WTC11 (cell line): ENCODE data around the gene PTPRN2. TPM values are rescaled to one million over a fixed set of nuclear protein-coding genes. Genes with fewer than 3 reads are reported as not detected.
"Not testable (repeated sequence)": the region's sequence is repeated elsewhere in the genome, so short reads cannot be mapped to it uniquely, and the experiment has no call there.

Experiments
- ATAC-seq: fragments of 200-7000 bp; cut with Tn5 transposase; 2 replicates; pipeline ENCODE4 v1.10.0; 2021; ENCODE audit warnings: mild to moderate bottlenecking, moderate library complexity
- CTCF ChIA-PET: fragments of 300-600 bp; sonication (Branson Sonifier 250); formaldehyde crosslinking; loops from one replicate; lab custom pipeline; 2021; ENCODE audit warnings: antibody characterized with exemption; lab: Charles Lee
- POLR2A ChIA-PET: fragments of 350-600 bp; sonication (Branson Sonifier 250); formaldehyde crosslinking; loops from one replicate; lab custom pipeline; 2021; ENCODE audit warnings: antibody characterized with exemption; lab: Charles Lee
- DNase-seq: peaks from one replicate; pipeline ENCODE4 v3.0.0; 2021; ENCODE audit warnings: low spot score
- H3K27ac Mint-ChIP-seq: 2 replicates; pipeline ENCODE4 v1.8.0; 2021; ENCODE audit warnings: mixed read lengths
- H3K27me3 Mint-ChIP-seq: 2 replicates; pipeline ENCODE4 v1.8.0; 2021; ENCODE audit warnings: low read depth, mild to moderate bottlenecking, moderate library complexity, mixed read lengths
- H3K36me3 Mint-ChIP-seq: 2 replicates; pipeline ENCODE4 v1.8.0; 2021; ENCODE audit warnings: mixed read lengths
- H3K4me1 Mint-ChIP-seq: 2 replicates; pipeline ENCODE4 v1.8.0; 2022; ENCODE audit warnings: mixed read lengths
- H3K4me3 Mint-ChIP-seq: 2 replicates; pipeline ENCODE4 v1.8.0; 2021; ENCODE audit warnings: mild to moderate bottlenecking, moderate library complexity, mixed read lengths
- H3K9me3 Mint-ChIP-seq: 2 replicates; pipeline ENCODE4 v1.8.0; 2021; ENCODE audit warnings: mixed read lengths
- E2F5 ChIP-seq: sonication (generic); formaldehyde crosslinking; IDR thresholded peaks from 2 replicates; pipeline ENCODE4 v1.8.1; 2022; ENCODE audit warnings: mild to moderate bottlenecking, moderate library complexity, missing genetic modification reagents
- FOXK1 ChIP-seq: sonication (generic); formaldehyde crosslinking; IDR thresholded peaks from 2 replicates; pipeline ENCODE4 v1.8.0; 2022; ENCODE audit warnings: mild to moderate bottlenecking, moderate library complexity, missing genetic modification reagents
- GRHL2 ChIP-seq: fragments of 250-450 bp; sonication (Bioruptor Pico); IDR thresholded peaks from 2 replicates; pipeline ENCODE4 v1.8.0; 2022; ENCODE audit warnings: mild to moderate bottlenecking, moderate library complexity; ENCODE audit not compliant: insufficient replicate concordance, severe bottlenecking
- KAT7 ChIP-seq: sonication (generic); formaldehyde crosslinking; IDR thresholded peaks from 2 replicates; pipeline ENCODE4 v1.8.1; 2023; ENCODE audit warnings: missing genetic modification reagents, mild to moderate bottlenecking, borderline replicate concordance
- MYBL2 ChIP-seq: sonication (generic); formaldehyde crosslinking; IDR thresholded peaks from 2 replicates; pipeline ENCODE4 v1.8.1; 2023; ENCODE audit warnings: mild to moderate bottlenecking, moderate library complexity, missing genetic modification reagents
- NR3C1 ChIP-seq: sonication (generic); formaldehyde crosslinking; conservative IDR thresholded peaks from 2 replicates; pipeline ENCODE4 v1.8.1; 2023; ENCODE audit warnings: low read depth, mild to moderate bottlenecking, missing genetic modification reagents
- SMAD3 ChIP-seq: sonication (generic); formaldehyde crosslinking; IDR thresholded peaks from 2 replicates; pipeline ENCODE4 v1.8.0; 2022; ENCODE audit warnings: missing genetic modification reagents, mild to moderate bottlenecking, borderline replicate concordance
- SMAD4 ChIP-seq: sonication (generic); formaldehyde crosslinking; IDR thresholded peaks from 2 replicates; pipeline ENCODE4 v1.8.0; 2022; ENCODE audit warnings: mild to moderate bottlenecking, missing genetic modification reagents
- TCF7 ChIP-seq: sonication (generic); formaldehyde crosslinking; IDR thresholded peaks from 2 replicates; pipeline ENCODE4 v1.8.0; 2022; ENCODE audit warnings: mild to moderate bottlenecking, low read depth, missing genetic modification reagents, moderate library complexity
- ZNF138 ChIP-seq: sonication (generic); formaldehyde crosslinking; conservative IDR thresholded peaks from 2 replicates; pipeline ENCODE4 v1.8.1; 2022; ENCODE audit warnings: mild to moderate bottlenecking, moderate library complexity, missing genetic modification reagents
- ZNF232 ChIP-seq: sonication (generic); formaldehyde crosslinking; IDR thresholded peaks from 2 replicates; pipeline ENCODE4 v1.8.0; 2022; ENCODE audit warnings: mild to moderate bottlenecking, missing genetic modification reagents
- ZNF423 ChIP-seq: fragments of 250-450 bp; sonication (Bioruptor Pico); IDR thresholded peaks from 2 replicates; pipeline ENCODE4 v2.1.2; 2022; ENCODE audit warnings: mild to moderate bottlenecking, moderate library complexity
- total RNA-seq: library from RNA; stranded (reverse); gene quantifications from 3 replicates; pipeline ENCODE4 v1.2.3, GENCODE V29; 2021
- TF ChIP-seq, protein P1 (sequence below): fragments of 250-450 bp; sonication (Bioruptor Pico); IDR thresholded peaks from 2 replicates; pipeline ENCODE4 v1.9.0; 2021; ENCODE audit warnings: mild to moderate bottlenecking, borderline replicate concordance
- TF ChIP-seq, protein P2 (sequence below): sonication (generic); formaldehyde crosslinking; IDR thresholded peaks from 2 replicates; pipeline ENCODE4 v1.8.1; 2022; ENCODE audit warnings: low read depth, missing genetic modification reagents, borderline replicate concordance

PTPRN2 gene
- total RNA-seq, 1 experiment from 2014 or later, result 4.7 TPM

GRCh38 chr7:158204453-158204852 lies 383.2 kb downstream of the PTPRN2 start:
- CTCF ChIA-PET, result no interaction called here
- POLR2A ChIA-PET, result no interaction called here

GRCh38 chr7:158203948-158204347 lies 383.7 kb downstream of the PTPRN2 start:
- POLR2A ChIA-PET, DNase-seq, H3K4me3 Mint-ChIP-seq, ATAC-seq, CTCF ChIA-PET, H3K27me3 Mint-ChIP-seq, H3K27ac Mint-ChIP-seq, H3K36me3 Mint-ChIP-seq: not testable (repeated sequence)
- Mint-ChIP-seq H3K4me1 (peaks cover 14% of the 10 kb centered on the region), H3K9me3 (peaks cover 26% of the 10 kb centered on the region)

More at GRCh38 chr7:158204453-158204852, 383.2 kb downstream of the PTPRN2 start:
- H3K36me3 Mint-ChIP-seq, result peaks cover 2% of the 10 kb centered on the region; the same call in 1 of the 2 replicates
- ATAC-seq (no peak), DNase-seq (no peak)
- H3K9me3 Mint-ChIP-seq, result peaks cover 26% of the 10 kb centered on the region
- TF ChIP-seq ZNF138 (CRISPR knock-in tag) (no peak), SMAD4 (CRISPR knock-in tag) (no peak), FOXK1 (CRISPR knock-in tag) (no peak), TCF7 (CRISPR knock-in tag) (no peak), GRHL2 (CRISPR knock-in tag) (no peak), E2F5 (CRISPR knock-in tag) (no peak), ZNF232 (CRISPR knock-in tag) (no peak)
- TF ChIP-seq, protein P1, sequence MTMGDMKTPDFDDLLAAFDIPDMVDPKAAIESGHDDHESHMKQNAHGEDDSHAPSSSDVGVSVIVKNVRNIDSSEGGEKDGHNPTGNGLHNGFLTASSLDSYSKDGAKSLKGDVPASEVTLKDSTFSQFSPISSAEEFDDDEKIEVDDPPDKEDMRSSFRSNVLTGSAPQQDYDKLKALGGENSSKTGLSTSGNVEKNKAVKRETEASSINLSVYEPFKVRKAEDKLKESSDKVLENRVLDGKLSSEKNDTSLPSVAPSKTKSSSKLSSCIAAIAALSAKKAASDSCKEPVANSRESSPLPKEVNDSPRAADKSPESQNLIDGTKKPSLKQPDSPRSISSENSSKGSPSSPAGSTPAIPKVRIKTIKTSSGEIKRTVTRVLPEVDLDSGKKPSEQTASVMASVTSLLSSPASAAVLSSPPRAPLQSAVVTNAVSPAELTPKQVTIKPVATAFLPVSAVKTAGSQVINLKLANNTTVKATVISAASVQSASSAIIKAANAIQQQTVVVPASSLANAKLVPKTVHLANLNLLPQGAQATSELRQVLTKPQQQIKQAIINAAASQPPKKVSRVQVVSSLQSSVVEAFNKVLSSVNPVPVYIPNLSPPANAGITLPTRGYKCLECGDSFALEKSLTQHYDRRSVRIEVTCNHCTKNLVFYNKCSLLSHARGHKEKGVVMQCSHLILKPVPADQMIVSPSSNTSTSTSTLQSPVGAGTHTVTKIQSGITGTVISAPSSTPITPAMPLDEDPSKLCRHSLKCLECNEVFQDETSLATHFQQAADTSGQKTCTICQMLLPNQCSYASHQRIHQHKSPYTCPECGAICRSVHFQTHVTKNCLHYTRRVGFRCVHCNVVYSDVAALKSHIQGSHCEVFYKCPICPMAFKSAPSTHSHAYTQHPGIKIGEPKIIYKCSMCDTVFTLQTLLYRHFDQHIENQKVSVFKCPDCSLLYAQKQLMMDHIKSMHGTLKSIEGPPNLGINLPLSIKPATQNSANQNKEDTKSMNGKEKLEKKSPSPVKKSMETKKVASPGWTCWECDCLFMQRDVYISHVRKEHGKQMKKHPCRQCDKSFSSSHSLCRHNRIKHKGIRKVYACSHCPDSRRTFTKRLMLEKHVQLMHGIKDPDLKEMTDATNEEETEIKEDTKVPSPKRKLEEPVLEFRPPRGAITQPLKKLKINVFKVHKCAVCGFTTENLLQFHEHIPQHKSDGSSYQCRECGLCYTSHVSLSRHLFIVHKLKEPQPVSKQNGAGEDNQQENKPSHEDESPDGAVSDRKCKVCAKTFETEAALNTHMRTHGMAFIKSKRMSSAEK (CRISPR knock-in tag), result no peak
- H3K27ac Mint-ChIP-seq, result no peak overlapping the region
- no peak overlapping the region for H3K4me3 Mint-ChIP-seq
- H3K4me1 Mint-ChIP-seq, result peaks cover 14% of the 10 kb centered on the region
- H3K27me3 Mint-ChIP-seq, result no peaks in the 10 kb centered on the region

DNA sequence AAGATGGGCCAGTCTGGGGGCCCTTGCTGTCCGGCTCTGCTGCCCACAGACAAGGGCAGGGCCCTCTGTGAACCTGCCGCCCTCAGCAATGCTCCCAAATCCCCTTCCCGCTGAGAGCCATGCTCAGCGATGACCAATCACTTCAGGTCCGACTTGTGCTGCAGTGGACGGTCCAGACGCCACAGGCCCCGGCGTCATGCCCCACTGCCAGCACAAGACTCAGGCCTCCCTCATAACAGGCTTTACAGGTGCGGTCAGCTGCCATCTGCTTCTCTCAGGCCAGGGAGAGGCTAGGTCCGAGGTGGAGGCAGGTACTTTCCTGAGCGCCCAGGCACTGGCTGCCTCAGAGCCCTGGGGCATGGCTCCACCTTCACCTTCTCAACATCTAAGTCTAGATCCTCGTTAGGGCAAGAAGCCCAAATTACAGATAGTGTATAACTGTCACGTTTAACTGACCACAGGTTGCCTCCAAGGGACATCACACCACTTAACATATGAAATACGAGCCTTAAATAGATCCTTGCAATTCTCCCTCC lies 393.2 kb downstream of the PTPRN2 start:
- Mint-ChIP-seq H3K36me3 (peaks cover 45% of the 10 kb centered on the region), H3K4me3 (no peak overlapping the region), H3K27ac (no peak overlapping the region), H3K4me1 (no peaks in the 10 kb centered on the region), H3K27me3 (peaks cover 5% of the 10 kb centered on the region; the same call in 1 of the 2 replicates)
- no peak for DNase-seq
- POLR2A ChIA-PET, result no interaction called here
- ATAC-seq, result no peak
- no peak for TF ChIP-seq KAT7
- no peak for TF ChIP-seq NR3C1
- no peak for TF ChIP-seq FOXK1 (CRISPR knock-in tag)
- TF ChIP-seq, all 79 proteins: peak for 0
- peaks cover 53% of the 10 kb centered on the region for H3K9me3 Mint-ChIP-seq
- CTCF ChIA-PET, result no interaction called here

DNA sequence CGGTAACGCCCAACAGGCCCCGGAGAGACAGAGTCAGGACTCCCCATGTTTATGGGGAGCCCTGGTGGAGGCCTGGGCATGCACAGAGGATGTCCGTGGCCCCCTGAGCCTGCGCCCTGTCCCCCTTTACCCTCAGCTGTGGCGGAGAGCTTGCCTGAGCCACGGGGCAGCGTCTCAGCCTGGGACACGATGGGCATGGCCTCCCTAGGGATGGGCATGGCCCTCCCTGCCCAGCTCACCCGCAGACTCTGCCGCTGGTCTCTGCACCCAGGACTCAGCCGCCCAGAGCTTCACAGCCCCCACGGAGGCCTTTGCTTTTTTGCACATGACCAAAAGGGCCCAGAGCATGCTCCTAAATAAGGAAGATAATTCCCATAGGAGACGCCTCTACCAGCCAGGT lies 394.2 kb downstream of the PTPRN2 start:
- POLR2A ChIA-PET, result no interaction called here
- H3K27me3 Mint-ChIP-seq, result peaks cover 5% of the 10 kb centered on the region; the same call in 1 of the 2 replicates
- no peak for DNase-seq
- no peak overlapping the region for H3K27ac Mint-ChIP-seq
- no peak for TF ChIP-seq MYBL2 (CRISPR knock-in tag)
- no peak for TF ChIP-seq SMAD3 (CRISPR knock-in tag)
- no peak for TF ChIP-seq ZNF423 (CRISPR knock-in tag)
- TF ChIP-seq, protein P2, sequence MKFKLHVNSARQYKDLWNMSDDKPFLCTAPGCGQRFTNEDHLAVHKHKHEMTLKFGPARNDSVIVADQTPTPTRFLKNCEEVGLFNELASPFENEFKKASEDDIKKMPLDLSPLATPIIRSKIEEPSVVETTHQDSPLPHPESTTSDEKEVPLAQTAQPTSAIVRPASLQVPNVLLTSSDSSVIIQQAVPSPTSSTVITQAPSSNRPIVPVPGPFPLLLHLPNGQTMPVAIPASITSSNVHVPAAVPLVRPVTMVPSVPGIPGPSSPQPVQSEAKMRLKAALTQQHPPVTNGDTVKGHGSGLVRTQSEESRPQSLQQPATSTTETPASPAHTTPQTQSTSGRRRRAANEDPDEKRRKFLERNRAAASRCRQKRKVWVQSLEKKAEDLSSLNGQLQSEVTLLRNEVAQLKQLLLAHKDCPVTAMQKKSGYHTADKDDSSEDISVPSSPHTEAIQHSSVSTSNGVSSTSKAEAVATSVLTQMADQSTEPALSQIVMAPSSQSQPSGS (CRISPR knock-in tag), result no peak
- TF ChIP-seq, all 79 proteins: peak for 0
- H3K4me3 Mint-ChIP-seq, result no peak overlapping the region
- H3K4me1 Mint-ChIP-seq, result no peaks in the 10 kb centered on the region
- CTCF ChIA-PET, result no interaction called here
- H3K36me3 Mint-ChIP-seq, result peaks cover 50% of the 10 kb centered on the region
- ATAC-seq, result no peak
- H3K9me3 Mint-ChIP-seq, result peaks cover 51% of the 10 kb centered on the region
